ENCODE results near the gene ELP5.
A peak's percentile ranks its signal among the peaks of the same experiment; 100 is the strongest.

The ELP5 gene

DNA sequence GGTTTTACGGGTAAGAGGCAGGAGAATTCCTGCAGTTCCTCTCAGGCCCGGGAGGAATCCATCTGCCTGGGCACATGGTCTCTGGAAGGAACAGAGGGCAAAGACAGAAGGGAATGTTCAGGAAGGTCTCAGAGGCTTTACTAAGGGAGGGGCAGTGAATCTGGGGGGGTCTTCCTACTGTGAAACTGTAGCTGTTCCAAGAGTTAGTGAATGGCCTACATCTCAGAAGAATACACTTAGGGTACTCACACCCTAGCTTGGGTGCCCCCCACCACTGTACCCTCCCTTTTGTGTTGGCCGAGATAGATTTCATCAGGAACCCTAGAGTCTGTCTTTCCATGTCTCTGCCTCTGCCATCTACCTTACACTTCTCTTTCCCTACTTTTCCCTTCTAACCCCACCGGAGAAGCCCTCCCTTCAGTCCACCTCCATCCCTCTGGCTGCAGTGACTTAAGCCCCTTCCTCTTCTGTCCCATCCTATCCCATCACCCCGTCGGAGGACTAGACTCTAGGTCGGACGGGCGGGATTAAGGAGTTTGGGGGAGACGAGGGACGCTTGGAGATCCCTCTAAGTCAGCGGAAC is 32.7 kb upstream of the ELP5 start:
- no peak for DNase-seq (ENCODE audit: low read depth)

DNA sequence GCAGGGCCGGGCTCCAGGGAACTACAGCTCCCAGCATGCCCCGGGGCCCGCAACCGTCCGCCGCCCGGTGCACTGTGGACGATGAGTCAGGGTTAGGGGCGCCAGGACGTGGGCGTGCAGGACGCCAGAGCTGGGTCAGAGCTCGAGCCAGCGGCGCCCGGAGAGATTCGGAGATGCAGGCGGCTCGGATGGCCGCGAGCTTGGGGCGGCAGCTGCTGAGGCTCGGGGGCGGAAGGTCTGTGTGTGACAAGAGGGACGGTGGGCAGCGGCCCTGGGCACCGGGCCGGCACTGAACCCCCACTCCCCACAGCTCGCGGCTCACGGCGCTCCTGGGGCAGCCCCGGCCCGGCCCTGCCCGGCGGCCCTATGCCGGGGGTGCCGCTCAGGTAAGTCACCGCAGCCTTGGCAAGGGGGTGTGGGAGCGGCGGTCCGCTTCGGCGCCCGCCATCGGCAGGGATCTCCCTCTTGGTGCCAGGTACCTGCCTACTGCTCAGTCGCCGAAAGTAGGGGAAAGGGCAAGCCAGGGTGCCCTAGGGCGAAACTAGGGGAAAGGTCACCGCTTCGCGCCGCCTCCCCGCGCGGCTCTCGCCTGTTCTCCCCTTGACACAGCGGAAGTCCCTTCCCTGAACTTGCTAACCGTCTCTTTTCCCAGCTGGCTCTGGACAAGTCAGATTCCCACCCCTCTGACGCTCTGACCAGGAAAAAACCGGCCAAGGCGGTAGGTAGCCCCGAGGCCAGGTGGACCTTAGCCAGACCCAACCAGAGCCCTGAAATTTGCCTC is 32.0 kb upstream of the ELP5 start, which contains the start of the genes ACADVL and DLG4:
Gene ACADVL (plus strand): TSS at position 127 of the 781 bp plus-strand sequence. CDS start 47 bp downstream, at position 174.
Gene DLG4 (minus strand): TSS at position 25 of the 781 bp plus-strand sequence.
- DNase-seq (ENCODE audit: low read depth): peak; percentile 67

DNA sequence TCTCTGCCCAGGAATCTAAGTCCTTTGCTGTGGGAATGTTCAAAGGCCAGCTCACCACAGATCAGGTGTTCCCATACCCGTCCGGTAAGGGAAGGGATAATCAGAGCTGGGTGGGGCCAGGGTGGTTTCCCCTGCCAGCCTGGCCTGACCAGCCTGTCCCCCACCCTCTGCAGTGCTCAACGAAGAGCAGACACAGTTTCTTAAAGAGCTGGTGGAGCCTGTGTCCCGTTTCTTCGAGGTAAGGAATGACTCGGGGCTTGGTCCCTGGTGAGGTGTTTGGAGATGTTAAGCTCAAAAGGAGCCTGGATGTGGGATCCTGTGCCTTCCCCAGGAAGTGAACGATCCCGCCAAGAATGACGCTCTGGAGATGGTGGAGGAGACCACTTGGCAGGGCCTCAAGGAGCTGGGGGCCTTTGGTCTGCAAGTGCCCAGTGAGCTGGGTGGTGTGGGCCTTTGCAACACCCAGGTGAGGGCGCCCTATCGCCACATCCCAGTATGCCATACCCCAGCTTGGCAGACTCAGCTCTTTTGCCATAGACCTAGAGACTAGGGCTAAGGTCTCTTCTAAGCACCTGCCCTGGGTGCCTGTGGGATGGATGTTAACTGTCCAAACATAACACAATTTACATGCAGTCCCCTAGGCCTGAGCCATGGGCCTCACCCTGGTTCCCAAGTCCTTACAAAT is 31.3 kb upstream of the ELP5 start:
- DNase-seq (ENCODE audit: low read depth): no peak

DNA sequence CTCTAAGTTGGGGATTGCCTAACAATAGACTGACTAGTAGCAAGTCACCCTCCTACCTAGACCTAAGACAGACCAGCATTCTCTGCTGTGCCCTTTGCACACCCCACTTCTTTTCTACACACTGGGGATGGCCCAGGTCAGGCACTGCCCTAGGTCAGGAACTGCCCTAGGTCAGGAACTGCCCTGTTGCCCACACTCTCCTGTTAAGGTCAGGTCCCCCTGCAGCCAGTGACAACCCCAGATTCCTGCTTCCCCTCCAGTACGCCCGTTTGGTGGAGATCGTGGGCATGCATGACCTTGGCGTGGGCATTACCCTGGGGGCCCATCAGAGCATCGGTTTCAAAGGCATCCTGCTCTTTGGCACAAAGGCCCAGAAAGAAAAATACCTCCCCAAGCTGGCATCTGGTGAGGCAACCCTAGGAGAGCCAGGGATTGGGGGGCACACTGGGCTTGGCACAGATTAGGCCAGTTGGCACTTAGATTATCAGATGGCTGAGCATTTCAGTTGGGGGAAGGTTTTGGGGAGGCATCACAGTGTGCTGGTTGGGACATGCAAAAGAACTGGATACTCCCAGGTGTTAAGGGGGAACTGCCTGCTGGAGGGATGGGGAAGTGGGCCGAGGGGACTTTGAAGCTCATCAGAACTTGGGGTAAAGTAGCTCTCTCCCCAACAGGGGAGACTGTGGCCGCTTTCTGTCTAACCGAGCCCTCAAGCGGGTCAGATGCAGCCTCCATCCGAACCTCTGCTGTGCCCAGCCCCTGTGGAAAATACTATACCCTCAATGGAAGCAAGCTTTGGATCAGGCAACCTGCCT is 30.5 kb upstream of the ELP5 start:
- DNase-seq (ENCODE audit: low read depth): no peak

DNA sequence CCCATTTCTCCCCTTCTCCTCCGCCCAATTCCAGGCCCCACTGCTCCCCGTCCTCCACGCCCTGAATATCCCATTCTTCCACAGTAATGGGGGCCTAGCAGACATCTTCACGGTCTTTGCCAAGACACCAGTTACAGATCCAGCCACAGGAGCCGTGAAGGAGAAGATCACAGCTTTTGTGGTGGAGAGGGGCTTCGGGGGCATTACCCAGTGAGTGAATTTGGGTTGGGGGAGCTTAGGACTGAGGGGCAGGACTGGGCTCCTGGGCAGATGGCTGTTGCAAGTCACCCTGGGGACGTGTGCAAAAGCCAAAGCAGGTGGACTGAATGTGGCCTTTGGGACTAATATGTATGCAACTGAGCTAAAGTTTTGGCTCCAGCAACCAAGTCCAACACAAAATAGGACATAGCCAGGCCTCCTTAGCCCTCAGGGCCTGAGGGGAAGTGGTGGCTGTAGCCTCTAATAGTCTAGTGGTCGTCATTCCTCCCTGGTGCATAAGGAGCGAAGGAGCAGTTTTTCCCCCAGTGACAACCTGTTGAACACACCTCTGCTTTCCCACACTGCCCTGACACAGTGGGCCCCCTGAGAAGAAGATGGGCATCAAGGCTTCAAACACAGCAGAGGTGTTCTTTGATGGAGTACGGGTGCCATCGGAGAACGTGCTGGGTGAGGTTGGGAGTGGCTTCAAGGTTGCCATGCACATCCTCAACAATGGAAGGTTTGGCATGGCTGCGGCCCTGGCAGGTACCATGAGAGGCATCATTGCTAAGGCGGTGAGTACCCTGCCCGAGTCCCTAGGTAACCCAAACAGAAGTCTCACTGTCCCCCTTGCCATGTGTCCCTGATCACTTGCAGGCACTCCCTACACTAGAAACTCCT is 29.7 kb upstream of the ELP5 start:
- DNase-seq (ENCODE audit: low read depth): no peak

DNA sequence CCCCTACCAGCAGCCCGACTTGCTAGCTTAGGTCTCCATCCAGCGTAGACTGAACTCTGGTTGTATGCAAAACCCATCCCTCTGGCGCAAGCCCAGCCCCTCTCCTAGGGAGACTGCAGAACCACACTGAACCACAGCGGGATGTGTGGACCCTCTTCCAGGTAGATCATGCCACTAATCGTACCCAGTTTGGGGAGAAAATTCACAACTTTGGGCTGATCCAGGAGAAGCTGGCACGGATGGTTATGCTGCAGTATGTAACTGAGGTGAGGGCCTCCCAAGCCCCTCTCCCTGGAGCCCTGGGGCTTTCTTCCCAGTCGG is 29.1 kb upstream of the ELP5 start:
- DNase-seq (ENCODE audit: low read depth): no peak

DNA sequence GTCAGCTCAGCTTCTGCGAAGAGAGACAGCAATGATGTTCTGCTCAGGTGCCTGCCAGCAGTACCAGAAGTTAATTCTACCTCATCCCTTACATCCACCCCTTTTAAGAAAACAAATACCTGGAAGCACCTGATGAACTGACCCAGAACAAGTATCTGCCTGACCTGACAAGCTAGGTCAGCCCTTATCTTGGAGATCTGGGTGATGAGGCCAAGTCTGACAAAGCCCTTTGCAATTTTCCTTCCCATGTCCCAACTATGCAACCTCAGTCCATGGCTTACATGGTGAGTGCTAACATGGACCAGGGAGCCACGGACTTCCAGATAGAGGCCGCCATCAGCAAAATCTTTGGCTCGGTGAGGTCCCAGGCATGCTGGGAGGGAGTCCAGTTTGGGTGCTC is 28.6 kb upstream of the ELP5 start:
- DNase-seq (ENCODE audit: low read depth): no peak

DNA sequence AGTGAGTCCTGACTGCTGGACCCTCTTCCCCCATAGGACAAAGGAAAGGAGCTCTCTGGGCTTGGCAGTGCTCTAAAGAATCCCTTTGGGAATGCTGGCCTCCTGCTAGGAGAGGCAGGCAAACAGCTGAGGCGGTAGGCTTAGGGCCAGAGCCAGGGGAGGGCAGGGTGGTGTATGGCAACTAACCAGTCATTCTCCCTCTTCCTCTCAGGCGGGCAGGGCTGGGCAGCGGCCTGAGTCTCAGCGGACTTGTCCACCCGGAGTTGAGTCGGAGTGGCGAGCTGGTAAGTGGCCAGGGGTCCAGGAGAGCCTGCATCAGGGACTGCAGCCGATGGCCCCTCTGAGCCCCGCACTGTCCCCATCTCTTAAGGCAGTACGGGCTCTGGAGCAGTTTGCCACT is 27.9 kb upstream of the ELP5 start:
- no peak for DNase-seq (ENCODE audit: low read depth)

DNA sequence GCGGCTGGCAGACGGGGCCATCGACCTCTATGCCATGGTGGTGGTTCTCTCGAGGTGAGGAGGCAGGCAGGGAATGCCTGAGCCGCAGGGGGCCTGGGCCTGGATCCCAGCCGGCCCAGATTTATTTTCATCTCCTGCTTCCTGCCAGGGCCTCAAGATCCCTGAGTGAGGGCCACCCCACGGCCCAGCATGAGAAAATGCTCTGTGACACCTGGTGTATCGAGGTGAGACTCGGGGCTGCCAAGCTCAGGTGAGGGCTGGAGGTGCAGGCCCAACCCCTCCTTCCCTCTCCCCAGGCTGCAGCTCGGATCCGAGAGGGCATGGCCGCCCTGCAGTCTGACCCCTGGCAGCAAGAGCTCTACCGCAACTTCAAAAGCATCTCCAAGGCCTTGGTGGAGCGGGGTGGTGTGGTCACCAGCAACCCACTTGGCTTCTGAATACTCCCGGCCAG is 27.3 kb upstream of the ELP5 start:
- DNase-seq (ENCODE audit: low read depth): no peak

DNA sequence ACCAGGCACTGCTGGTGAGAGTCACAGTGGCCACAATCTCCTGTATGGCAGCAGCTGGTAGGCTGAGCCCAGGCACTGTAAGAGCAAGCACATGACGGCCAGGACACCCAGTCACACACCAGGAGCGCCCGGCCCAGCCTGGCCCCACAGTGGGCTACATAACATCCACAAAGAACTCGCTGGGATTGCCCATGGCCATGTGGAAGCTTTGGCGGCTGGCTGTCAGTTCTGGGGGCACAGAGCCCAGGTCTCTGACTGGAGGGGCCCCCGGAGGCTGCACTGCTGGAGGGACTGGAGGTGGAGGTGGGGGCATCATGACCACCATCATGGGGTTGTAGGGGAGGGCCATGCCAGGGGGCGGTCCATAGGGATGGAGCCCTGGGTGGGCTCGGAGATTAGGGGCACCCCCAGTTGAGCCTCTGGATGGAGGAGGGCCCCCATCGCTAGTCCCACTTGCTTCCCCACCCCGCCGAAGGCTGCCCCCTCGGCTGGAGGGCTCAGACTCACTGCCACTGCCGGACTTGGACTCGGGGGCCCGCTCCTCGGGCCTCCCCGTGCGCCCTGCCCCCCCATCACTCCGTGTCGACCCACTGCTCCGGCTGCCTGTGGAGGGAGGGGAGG is 26.2 kb upstream of the ELP5 start:
- no peak for DNase-seq (ENCODE audit: low read depth)

DNA sequence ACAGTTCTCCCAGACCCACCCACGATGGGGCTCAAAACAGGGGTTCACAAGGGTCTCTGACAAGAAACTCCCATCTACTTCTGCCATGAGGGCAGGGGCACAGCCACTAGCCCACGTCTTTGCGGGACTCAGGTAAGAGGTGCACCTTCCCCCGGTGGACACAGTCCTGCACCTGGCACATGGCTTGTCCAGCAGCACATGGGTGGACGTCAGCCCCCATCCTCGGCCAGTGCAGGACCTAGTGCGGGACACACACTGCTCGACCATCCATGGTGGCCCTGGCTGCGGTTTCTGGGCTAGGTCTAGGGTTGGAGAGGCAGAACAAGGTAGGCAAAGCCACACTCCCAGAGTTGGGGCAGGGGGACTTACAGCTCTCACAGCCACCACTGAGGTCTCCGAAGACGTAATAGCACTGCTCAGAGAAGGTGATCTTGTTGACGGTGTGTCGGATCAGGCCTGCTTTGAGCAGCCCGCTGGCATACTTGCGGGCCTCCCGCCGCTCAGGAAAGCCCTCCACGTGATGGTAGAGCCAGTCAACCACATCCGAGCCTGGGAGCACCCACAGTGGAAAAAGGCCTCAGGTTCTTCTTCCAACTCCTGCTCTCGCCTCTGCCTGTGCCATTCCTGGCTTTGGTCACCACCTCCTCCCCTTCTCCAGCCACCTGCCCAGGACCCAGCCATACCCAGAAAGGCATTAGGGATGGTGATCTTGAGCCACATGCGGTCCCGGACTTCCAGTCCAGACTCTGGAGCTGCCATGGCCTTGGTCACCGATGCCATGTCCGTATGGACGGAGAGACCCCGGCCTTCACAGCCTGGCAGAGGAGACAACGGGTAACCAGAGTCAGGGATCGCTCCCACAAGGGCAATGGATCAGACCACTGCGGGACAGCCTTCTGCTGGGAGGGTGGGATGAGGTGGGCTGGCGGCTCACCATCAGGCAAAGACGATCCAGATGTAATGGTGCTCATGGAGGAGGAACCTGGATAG is 25.0 kb upstream of the ELP5 start:
- DNase-seq (ENCODE audit: low read depth): no peak

DNA sequence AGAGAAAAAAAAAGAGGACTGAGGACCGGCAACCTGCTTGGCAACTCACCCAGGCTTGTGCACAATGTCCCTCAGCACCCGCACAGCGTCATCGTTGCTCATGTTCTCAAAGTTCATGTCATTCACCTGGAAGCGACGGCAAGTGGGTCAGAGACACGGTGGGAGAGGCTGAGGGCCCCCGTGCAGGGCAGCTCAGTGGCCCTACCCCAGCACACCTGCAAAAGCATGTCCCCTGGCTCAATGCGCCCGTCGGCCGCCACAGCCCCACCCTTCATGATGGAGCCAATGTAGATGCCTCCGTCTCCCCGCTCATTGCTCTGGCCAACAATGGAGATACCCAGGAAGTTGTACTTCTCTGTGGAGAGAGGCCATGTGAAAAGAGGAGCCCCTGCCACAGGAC is 23.1 kb upstream of the ELP5 start:
- DNase-seq (ENCODE audit: low read depth): no peak

DNA sequence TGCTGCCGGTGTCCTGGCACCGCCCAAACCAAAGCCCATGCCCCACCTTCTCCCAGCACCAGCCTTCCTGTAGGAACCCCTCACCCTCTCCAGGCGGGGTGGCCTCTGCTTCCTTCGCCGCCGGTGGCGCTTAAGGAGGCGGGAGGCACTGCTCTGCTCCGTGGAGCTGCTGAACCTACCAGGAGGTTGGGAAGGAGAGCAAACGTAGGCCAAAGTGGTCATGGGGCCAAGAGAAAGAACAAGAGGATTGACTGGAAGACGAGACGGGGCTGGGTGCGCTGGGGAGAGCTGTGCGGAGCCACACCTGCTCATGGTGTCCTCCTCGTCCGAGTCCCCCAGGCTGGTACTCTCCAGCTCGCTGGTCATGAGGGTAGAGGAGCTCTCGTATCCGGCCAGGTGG is 22.5 kb upstream of the ELP5 start:
- DNase-seq (ENCODE audit: low read depth): no peak

DNA sequence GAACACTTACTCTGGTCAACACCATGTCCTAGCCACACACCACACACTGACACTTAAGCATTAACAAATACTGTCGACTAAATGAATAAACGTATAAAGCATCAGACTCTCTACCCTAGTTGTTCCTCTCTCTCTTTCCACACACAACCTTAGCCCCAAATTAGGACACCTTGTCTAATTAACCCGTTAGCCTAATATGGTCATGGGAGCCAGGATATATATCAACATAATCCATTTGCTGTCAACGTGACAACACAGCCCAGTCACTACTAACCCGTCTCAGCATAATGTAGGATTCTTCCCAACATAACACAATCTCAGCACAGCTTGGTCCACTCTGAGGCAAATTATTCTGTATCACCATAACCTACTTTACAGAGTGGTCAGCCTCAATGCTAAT is 19.9 kb upstream of the ELP5 start:
- DNase-seq (ENCODE audit: low read depth): no peak

DNA sequence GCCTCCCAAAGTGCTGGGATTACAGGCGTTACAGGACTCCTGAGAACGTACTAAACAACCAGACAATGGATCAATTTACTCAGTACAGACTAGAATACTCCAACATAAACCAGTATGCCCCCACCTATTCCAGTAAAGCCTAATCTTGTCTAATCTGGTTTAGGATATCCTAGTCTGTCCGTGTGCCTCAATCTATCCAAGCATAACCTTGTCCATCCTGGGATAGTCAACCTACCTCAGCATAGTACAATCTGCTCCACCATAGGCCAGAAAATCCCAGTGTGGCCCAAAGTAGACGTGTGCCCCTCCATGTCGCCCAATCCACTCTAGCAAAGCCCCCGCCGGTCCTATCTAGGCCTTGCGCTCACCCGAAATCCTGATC is 18.3 kb upstream of the ELP5 start:
- no peak for DNase-seq (ENCODE audit: low read depth)

DNA sequence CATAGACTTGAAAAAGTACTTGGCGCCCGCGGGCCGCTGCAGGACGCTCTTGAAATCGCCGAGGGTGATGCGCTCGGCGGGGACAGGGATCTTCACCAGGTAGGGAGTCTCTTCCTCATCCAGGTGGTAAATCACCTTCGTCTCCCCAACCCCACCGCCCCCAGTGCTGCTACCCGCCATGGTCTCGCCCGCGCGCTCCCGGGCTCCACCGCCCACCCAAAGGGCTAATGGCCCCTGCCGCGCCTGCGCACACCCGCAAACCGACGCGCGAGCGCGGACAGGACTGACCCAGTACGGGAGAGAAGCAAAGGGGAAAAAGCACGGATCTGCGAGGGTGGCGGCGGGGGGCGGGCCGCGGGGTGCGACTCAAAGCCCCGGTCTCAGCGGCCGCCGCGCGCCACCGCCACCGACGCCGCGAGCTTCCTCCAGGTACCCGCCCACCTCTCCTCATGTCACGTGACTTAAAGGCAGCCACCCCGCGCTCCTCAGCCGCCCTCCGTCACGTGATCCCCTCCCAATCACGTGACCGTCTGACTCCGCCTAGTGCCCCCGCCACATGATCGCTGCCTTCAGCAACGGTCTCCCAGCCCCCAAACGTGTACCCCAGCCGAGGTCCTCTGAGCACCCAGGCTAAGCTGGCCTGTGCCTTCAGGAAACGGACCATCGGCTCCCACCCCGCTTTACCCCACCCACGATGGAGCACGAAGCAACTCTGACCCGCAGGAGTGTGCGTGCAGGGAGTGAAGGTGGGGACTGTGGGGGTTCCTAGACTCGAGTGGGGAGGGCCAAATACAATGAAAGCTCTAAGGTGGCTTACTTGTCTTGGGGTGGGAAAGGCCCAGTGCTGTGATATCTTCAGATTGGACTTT is 17.7 kb upstream of the ELP5 start, which contains the start of gene DVL2:
Gene DVL2 (minus strand): TSS at position 435 of the 869 bp plus-strand sequence. CDS start 255 bp downstream, at position 180.
- peak; percentile 91 for DNase-seq (ENCODE audit: low read depth)

DNA sequence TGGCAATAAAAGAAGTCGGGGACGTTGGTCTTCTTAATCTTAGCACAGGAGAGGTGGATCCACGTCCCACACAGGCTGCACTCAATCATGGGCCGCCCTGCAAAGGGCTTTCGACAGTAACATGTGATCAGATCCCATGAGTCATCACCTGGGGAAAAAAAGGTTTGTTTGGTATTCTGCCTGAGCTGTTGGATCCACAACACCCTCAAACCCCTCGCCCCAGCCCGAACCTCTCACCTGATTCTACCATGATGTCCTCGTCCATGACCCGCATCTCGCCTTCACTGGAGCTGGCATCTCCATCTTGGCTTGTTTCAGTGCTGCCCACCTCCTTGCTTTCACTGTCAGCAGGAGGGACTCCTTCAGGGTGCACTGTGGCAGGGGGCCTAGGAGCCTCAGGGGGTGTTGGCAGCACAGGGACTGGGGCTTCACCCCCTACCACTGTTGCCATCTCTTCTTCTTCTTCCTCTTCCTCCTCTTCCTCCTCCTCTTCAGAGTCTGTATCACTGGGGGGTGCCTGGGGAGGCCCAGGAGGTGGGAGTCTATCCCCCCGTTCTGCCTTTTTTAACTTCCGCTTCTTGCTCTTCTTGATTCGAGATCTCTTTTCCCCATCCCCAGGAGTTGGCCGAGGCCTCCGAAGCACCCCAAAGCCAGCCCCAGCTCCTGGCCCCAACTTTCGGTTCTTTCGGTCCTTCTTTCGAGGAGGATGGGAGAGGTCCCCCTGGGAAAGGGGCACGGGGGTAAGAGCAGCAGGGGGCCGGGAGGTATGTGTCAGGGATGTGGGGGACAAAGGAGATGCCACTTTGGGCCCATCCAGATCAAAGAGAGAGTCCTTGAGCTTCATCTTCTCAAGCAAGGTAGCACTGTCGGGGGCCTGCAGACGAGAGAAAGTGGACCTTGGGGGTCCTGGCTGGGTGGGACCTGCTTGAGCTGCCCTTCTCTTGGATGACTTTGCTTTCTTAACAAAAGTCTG is 16.0 kb upstream of the ELP5 start:
- DNase-seq (ENCODE audit: low read depth): no peak

Data from stimulated activated CD8-positive, alpha-beta memory T cell treated with anti-CD3 and anti-CD28 coated beads, Interleukin-12 subunit alpha, Interleukin-12 subunit beta, amount 100 ng/mL, for 4 hours (primary cell).